Skeletal muscle tissue (tissue), 4 donors: ENCODE results near the gene HOXD13. TPM values are rescaled to one million over a fixed set of nuclear protein-coding genes. Genes with fewer than 3 reads are reported as not detected.

ENCODE experiments used
- H3K27ac ChIP-seq: one replicate; pipeline ENCODE4 v1.7.0; 2013; ENCODE audit warnings: mild to moderate bottlenecking, low read depth, low read length, inconsistent platforms
- H3K27me3 ChIP-seq, 3 donors: one replicate each; pipeline ENCODE4 v1.7.0; 2013; ENCODE audit warnings: low read length in 3 of 3; ENCODE audit not compliant: control insufficient read depth in 3 of 3, insufficient read depth in 3 of 3
- H3K36me3 ChIP-seq, 3 donors: one replicate each; pipeline ENCODE4 v1.7.0; 2013; ENCODE audit warnings: low read length in 3 of 3; ENCODE audit not compliant: control insufficient read depth in 3 of 3, insufficient read depth in 3 of 3
- H3K4me1 ChIP-seq, 3 donors: one replicate each; pipeline ENCODE4 v1.7.0; 2013; ENCODE audit warnings: low read length in 3 of 3, mild to moderate bottlenecking in 3 of 3; ENCODE audit not compliant: control insufficient read depth in 3 of 3, insufficient read depth in 3 of 3
- H3K4me3 ChIP-seq, 3 donors: one replicate each; pipeline ENCODE4 v1.7.0; 2013; ENCODE audit warnings: low read length in 3 of 3
- H3K9ac ChIP-seq, 3 donors: one replicate each; pipeline ENCODE4 v1.7.0; 2013; ENCODE audit warnings: low read length in 3 of 3, mild to moderate bottlenecking in 3 of 3, moderate library complexity in 2 of 3, low read depth in 1 of 3
- H3K9me3 ChIP-seq, 3 donors: one replicate each; pipeline ENCODE4 v1.7.0; 2013; ENCODE audit warnings: low read length in 3 of 3; ENCODE audit not compliant: control insufficient read depth in 3 of 3
- total RNA-seq: library from RNA; depleted of rRNA; stranded (reverse); fragments of >200 nt; gene quantifications from one replicate; pipeline ENCODE4 v1.2.3, GENCODE V29; 2014
- donor health status: Osteomylitis.

The HOXD13 gene
- total RNA-seq, 1 donor from 2014 or later, result under 0.01 TPM

DNA sequence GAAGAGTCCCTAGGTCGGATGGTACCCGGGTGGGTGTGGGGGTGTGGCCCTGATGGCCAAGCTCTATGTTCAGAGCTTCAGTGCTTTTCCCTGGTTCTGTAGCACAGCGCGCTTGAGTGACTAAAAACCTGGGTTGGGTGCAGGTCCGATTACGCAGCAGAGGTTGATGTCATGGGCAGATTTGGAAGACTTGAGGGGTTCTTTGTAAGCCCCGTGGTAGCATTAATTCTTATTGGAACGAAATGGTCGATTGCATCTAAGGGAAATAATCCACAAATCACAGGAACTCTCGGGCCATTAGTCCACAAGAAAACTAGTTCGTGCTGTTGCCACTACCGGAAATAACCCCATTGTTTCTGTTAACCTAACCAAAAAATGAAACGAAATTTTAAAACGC lies 46.0 kb downstream of the HOXD13 start:
- no peaks in the 10 kb centered on the region for H3K9me3 ChIP-seq
- H3K9ac ChIP-seq, result peak overlapping the region; percentile 30 to 61 (median 60)
- no peaks in the 10 kb centered on the region for H3K36me3 ChIP-seq
- peak overlapping the region; percentile 76 for H3K27ac ChIP-seq
- H3K27me3 ChIP-seq, result peaks cover 12 to 72% (median 16%) of the 10 kb centered on the region in 3 donors
- peak overlapping the region in 2 of 3 donors; percentile 10 to 63 for H3K4me3 ChIP-seq
- H3K4me1 ChIP-seq, result peaks cover 19 to 34% (median 28%) of the 10 kb centered on the region in 3 donors

DNA sequence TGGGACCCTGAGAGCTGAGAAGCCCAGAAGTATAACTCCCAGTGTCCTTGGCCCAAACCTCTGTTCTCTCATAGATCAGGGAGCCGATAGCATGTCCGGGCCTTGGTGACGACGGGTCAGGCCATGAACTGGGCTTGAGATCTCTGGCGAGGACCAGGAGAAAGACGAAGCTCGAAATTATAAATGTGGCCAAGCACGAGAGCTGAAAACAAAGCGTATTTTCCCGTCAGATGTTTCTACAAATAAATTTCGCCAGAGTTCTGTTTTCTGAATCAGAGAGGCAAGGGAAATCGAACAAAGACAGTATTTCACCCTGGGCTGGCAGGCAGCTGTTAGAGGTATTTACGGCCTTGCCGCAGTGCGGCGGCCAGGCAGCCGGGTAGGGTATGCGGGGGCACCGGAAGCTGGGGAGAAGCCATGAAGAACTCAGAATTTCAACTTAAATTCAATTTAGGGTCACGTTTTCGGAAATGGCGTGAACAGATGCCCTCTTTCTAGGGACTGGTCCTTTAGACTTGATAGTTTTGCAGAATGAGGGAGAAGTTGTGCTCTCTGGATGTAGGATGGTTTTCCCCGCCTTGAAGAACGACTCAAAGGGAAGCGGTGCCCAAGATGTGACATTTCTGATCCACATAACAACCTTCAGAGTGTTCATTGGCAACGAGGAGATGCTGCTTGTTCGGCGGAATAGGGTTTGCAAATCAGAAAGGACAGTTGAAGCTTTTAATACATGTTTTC lies 46.6 kb downstream of the HOXD13 start:
- Histone ChIP-seq H3K9ac (peak overlapping the region; percentile 30 to 61 (median 60)), H3K4me1 (peaks cover 19 to 33% (median 28%) of the 10 kb centered on the region in 3 donors), H3K27me3 (peaks cover 12 to 67% (median 15%) of the 10 kb centered on the region in 3 donors), H3K36me3 (no peaks in the 10 kb centered on the region), H3K27ac (peak overlapping the region; percentile 76), H3K9me3 (no peaks in the 10 kb centered on the region), H3K4me3 (peak overlapping the region; percentile 39 to 63 (median 45))

DNA sequence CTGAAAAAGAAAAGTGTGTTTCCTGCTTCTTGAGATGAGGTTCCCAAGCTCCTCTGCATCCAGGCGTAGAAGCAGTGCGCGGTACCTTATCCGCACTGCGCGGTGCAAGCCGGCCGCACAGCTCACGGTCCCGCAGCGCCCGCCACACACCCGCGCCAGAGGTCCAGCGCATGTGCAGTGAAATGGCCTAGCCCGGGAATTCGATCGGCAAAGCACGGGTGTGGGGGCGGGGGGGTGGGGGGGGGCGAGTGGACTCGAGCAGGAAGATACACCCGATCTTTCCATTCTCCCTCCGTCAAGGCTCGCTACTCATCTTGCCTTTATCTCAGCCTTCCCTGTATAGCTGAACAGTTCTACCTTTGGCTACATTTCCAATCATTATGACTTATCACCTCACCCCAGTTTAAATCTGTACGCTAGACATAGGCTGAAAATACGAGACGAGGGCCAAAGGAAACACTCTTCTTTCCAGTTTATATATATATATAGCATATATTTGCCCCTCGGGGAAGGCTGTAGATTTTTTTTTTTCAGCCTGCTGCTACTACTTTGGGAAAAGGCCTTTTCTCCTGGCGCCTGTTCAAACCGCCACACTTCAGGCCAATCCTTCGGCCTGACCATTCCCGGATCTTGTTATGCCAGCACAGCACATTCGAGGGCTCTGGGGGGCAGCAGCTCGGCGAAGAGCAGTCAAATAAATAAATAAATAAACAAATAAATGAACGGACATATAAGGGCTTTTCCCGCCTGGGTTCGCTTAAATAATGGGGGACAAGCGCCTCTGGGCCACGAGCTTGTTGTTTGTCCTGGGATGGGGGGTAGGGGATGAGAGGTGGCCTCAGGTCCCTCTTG lies 47.4 kb downstream of the HOXD13 start:
- H3K9ac ChIP-seq, result peak overlapping the region; percentile 20 to 72 (median 60)

DNA sequence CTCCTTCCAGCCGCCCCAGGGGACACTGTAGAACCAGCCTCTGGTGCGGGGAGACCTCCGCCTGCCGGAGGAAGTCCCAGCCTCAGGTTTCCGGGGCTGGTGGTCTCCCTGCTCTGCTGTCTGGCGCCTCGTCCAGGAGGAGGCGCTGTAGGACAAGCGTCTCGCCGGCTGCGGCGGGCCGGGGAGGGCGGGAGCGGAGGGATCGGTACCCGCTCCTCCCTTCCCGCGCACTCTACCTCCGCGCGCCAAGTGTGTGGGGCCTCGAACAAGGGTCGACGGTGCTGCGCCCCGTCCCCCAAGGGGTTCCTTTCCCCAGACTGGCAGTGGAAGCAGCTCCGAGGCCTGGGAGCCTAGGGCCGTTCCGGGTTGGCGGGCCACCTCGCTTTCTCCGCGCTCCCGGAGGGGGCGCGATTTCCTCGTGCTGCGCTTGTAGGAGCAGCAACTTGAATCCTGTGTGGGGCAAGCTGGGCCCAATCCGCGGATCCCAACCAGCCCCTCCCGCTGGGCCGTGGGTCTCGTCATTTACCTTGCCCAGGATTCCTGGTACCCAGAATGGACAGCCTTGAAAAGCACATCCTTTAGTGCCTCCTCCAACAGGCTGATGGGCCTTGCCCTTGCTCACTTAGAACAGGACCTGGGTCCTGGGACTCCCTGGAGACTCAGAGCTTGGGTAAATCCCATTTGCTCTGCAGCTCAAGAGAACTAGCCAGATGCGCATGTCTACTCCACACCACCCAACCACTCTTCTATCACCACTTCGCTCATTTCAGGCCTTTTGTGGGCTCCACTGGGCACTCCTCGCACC lies 48.2 kb downstream of the HOXD13 start:
- Histone ChIP-seq H3K9ac (peak overlapping the region; percentile 20 to 72 (median 57)), H3K36me3 (no peaks in the 10 kb centered on the region), H3K9me3 (no peaks in the 10 kb centered on the region), H3K4me1 (peaks cover 14 to 24% (median 21%) of the 10 kb centered on the region in 3 donors), H3K27me3 (peaks cover 9 to 61% (median 11%) of the 10 kb centered on the region in 3 donors), H3K27ac (peak overlapping the region; percentile 65), H3K4me3 (peak overlapping the region; percentile 65 to 70 (median 70))

More for the DNA sequence above, 47.4 kb downstream of the HOXD13 start:
- peaks cover 12 to 62% (median 12%) of the 10 kb centered on the region in 3 donors for H3K27me3 ChIP-seq
- peaks cover 19 to 28% (median 27%) of the 10 kb centered on the region in 3 donors for H3K4me1 ChIP-seq
- peak overlapping the region; percentile 76 for H3K27ac ChIP-seq
- H3K4me3 ChIP-seq, result peak overlapping the region; percentile 45 to 70 (median 65)
- no peaks in the 10 kb centered on the region for H3K9me3 ChIP-seq
- no peaks in the 10 kb centered on the region for H3K36me3 ChIP-seq

DNA sequence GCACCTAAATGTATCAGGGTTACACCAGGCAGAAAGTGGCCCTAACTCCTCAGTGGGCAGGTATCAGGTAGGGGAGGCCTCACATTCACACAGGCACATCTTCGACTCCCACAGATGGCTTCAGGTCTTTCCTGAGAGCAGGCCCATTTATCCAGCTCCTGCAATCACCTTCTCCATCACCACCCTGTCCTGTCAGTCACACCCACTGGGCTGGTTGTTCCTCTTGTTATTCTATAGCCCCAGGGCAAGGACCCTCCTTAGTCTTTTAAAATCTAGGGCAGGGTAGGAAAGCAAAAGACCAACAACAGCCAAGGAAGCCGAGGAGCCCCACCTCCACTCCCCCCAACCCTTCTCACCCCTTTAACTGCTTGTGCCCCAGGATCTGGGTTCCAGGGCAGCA lies 49.8 kb downstream of the HOXD13 start:
- Histone ChIP-seq H3K27ac (no peak overlapping the region), H3K27me3 (peaks cover 6 to 55% (median 7%) of the 10 kb centered on the region in 3 donors), H3K36me3 (no peaks in the 10 kb centered on the region), H3K9ac (no peak overlapping the region), H3K4me3 (no peak overlapping the region), H3K4me1 (peaks cover 14 to 21% (median 18%) of the 10 kb centered on the region in 3 donors), H3K9me3 (no peaks in the 10 kb centered on the region)

Other genes starting within 250 kb of the HOXD13 start
- gene LNPK, start 90.5 kb upstream of the HOXD13 start, total RNA-seq, result 45.4 TPM
- gene EVX2, start 8.8 kb upstream of the HOXD13 start, total RNA-seq, result under 0.01 TPM
- not detected for gene HOXD12, start 7.1 kb downstream of the HOXD13 start, total RNA-seq
- gene HOXD11, start 14.6 kb downstream of the HOXD13 start, total RNA-seq, result not detected
- 0.52 TPM for gene HOXD10, start 24.1 kb downstream of the HOXD13 start, total RNA-seq
- 5.7 TPM for gene HOXD9, start 30.0 kb downstream of the HOXD13 start, total RNA-seq
- gene HOXD8, start 37.0 kb downstream of the HOXD13 start, total RNA-seq, result 18.8 TPM
- 1.0 TPM for gene HOXD4, start 58.8 kb downstream of the HOXD13 start, total RNA-seq
- gene HOXD3, start 64.6 kb downstream of the HOXD13 start, total RNA-seq, result 4.2 TPM
- gene HOXD1, start 95.9 kb downstream of the HOXD13 start, total RNA-seq, result 0.52 TPM
- 27.7 TPM for gene MTX2, start 176.7 kb downstream of the HOXD13 start, total RNA-seq